Activated CD8-positive, alpha-beta memory T cell treated with anti-CD3 and anti-CD28 coated beads for 48 hours (primary cell): ENCODE data around the gene NHP2.

Experiments used
- DNase-seq, 3 experiments: peaks; one replicate each; pipeline ENCODE4 v3.0.0-alpha.2; 2020; ENCODE audit warnings: low read depth in 2 of 3, low spot score in 2 of 3

NHP2 gene

DNA sequence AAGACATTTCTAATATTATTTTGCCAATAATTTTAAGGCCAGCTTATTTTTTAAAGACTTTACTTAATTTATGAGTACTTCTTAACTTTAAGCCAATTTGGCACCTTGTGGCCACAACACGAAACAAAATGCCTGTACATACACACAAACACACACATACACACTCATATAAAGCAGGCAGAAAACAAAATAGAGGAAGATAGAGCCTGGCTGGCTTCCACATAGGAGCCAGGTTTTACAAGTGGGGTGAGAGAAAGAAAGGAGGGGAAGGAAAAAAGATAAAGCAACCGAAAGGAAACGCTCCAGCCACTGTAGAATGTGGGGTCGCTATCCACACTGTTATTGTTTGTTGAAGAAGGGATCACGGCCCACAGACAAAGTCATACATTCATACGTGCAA is 23.1 kb upstream of the NHP2 start:
- DNase-seq = no peak

DNA sequence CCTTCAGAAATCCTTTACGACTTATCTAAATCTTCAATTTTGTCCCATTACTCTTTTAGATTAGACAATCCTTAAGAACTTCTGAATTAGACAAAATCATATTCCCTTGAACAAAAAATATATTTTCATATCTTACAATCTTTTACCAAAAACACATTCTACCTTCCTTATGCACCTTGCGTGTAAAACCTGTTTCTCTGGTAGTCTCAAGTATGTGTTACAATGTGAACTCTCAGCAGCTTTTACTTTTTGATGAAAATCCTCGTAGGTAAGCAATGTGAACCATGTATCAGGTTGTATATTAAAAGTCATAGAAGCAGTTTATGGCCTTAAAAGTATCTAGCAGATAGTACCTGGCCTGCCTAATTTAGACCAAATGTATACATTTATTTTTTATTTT is 20.8 kb upstream of the NHP2 start:
- no peak for DNase-seq

DNA sequence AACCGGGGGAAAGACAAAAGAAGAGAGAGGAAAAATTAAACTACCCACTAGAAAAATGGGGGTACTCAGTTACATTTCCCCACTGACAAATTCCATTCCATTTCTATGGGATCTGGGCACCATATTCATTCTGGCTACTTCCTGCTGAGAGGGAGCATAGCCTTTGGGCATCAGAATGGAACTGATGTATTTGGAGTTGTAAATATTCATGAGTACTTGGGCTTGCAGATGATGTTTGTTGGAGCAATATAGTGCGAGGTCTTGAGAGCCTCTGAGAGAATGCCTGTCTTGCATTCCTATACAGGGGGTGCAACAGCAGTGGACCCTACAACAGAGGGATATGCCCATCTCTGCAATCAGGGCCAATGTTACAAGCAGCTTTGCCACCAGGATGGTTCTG is 16.8 kb upstream of the NHP2 start:
- no peak for DNase-seq

DNA sequence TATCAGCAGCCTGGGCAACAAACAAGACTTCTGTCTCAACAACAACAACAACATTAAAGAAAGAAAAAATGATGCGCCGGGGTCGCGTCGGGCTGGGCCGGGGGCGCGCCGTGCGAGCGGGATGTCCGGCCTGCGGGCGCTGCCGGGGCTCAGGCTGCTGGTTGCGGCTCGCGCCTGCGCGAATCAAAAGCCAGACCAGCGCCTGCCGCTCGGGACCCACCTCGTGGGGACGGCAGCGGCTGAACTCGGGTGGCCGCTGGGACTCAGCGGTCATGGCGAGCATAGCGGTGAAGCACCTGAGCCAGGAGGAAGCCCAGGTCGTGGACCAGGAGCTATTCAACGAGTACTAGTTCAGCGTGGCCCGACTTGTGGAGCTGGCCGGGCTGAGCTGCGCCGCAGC is 11.9 kb upstream of the NHP2 start:
- no peak for DNase-seq

DNA sequence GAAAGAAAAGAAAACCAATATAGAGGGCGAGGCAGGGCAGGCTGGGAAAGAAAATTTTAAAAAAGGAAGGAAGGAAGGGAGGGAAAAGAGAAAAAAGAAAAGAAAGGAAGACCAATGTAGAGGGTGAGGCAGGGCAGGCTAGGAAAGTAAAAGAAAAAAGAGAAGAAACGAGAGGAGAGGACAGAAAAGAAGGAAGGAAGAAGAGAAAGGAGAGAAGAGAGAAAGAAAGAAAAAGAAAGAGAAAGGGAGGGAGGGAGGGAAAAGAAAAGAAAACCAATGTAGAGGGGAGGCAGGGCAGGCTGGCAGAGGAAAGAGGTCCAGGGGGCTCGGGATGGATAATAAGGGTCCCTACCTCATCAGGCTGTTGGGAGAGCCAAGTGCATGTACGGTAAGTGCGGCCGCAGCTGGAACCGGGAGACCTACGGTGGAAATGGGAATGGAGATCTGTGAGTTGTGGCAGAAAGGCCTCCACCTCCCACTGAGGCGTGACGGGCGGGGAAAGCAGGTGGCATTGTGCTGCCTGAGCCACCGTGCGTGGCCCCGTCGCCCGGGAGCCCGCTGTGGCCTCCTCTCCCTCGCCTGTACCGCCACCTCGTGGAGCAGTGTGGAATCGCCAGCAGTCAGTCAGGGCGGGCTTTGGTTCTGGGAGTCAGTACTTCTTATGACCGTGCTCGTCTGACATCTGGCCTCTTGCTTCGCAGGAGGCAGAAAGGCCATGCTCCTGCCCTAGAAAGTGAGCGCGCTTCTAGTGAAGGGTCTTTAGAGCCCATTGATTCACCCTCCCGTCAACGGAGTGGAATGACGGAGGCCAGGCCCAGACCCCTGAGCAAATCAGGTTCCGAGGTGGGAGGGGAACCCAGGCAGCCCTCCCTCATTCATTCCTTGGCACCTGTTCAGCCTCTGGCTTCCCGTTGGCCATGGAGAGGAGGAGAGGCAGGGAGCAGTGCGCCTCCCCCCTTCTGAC is 10.4 kb upstream of the NHP2 start:
- DNase-seq = peak; percentile 81 to 99 (median 97)

DNA sequence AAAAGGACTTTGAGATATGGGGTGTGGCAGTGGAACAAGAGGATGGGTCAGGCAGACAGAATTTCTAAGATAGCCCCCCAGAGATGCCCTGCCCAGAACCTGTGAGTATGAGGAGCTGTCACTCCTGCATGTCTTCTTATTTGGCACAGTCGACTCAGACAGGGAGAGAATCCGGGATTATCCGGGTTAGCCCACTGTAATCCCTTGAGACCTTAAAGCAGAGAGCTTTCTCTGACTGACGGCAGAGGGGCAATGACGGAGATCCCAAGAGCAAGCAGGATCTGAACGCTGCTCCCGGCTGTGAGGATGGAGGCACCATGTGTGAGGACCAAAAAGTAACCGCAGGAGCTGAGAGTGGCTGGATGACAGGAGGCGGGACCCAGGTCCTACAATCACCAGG is 8.8 kb upstream of the NHP2 start:
- DNase-seq = no peak

DNA sequence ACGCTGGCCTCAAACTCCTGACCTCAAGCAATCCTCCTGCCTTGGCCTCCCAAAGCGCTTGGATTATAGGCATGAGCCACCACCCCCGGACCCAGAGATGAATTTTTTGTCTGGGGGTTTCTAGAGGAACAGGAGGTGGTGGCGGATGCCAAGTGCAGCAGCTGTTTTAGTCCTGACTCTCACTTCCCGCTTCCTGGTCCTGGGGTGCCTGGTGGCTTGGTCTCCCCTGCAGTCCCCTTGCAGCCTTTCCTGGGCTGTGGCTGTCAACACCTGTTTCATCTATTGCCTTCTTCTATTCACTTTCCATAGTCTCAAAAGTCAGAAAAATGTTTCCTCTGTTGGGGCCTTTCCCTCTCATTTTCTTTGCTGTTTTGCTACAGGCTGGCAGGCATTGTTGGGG is 6.5 kb upstream of the NHP2 start:
- DNase-seq = no peak

DNA sequence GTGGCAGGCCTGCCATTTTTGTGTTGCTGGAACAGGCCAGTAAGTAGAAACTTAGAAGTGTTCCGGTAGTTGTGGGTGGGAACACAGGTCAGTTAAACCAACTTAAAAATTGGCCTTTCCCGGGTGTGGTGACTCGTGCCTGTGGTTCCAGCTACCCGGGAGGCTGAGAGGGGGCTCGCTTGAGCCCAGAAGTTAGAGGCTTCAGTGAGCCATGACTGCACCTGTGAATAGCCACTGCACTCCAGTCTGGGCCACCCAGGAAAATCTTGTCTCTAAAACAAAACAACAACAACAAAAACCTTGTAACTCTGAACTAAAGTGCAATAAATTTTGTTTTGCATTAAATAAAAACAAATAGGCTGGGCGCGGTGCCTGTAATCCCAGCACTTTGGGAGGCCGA is 1.4 kb upstream of the NHP2 start:
- no peak for DNase-seq

DNA sequence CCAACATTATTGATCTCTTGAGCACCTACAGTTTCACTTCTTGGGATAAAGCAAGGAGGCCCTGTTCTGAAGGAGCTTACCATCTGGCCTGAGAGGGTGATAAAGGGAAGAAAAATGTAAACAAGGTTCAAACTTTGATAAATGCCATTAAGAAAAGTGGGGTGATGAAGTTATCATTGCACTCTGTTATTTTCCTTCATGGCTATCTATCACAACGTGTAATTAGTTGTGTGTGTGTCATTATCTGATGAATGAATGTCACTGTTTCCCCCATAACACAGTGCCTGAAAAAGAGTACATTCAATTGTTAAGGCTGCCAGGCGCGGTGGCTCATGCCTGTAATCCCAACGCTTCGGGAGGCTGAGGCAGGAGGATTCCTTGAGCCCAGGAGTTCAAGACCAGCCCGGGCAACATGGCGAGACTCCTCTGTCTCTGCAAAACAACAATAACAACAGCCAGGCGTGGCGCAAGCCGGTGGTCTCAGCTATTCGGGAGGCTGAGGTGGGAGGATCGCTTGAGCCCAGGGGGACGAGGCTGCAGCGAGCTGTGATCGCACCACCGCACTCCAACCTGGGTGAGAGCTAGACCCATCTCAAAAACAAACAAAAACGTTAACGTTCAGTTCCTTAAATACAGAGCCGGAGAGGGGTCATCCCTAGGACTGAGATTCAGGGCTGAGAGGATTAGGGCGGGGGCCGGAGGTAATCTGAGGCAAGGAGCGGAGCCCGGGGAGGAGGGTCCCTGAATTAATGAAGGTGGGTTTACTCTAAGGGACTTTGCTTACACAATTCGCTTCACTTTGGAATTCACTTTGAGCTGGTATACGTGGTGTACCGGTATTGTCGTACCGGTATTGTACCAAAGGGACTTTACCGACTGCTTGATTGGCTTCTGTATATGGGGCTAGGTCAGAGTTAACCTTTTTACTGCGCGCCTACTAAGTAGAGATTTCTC is 917 bp downstream of the NHP2 start:
- no peak for DNase-seq

DNA sequence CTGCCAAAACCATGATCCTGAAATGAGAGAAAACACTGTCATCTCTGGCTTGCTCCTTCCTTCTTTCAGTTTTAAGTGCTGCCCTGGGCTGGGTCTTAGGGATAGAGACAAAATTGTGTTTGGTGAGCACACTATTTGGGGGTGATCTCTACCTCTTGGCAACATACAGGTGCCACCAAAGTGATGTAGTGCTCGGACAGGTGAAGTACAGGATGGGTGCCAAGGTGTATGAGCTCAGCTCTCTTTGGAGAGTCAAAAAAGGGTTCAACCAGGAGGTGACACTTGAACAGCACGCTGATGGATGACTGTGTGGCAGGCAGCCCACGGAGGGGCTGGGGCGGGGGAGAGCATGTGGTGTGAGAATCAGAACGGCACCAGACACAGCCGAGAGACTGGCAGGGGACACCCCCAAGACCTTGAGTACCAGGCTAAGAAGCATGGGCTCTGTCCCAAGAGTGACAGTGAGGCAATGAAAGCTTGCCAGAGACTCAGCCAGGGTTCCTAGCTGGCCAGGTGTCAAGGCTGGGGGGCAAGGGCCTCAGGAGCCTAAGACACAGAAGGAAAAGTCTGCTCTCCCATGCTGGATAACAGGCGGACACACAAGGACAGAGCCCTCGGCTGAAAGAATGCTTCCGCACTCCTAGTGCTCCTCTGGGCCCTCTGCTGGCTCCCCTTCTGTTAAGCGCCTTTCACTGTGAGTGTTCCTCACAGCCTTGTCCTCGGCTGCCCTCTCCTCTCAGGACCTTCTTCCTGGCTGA is 2.5 kb downstream of the NHP2 start:
- DNase-seq = no peak

DNA sequence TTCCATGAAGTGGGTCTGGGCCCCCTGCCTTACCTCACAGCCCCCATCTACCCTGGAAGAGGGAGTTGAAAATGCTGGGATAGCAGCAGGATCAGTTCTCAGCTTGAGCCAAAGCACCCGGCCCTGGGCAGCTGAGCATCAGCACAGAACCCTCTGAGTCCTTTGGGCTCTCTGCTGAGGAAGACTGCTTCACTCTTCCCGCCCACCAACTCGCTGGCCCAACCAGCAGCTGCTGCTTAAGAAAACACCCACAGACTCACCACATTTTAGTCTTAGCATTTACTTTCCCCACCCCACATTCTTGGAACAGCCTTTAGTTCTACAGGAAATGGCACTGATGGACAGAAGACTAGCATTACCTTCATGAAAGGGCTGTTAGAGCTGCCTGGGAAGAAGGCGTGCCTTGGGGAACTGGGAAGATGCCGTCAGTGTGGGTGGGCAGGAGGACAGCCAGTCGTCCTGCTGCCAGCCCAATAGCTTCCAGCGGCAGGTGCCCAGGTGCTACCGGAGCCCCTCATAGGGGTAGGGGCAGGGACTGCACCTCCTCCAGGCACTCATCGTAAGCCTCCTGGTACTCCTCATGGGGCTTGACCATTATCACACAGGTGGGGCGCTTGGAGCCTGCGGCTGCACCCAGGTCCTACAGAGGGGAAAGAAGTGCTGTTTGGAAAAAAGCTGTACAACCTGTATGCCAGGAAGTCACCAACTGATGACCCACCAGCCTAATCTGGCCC is 4.3 kb downstream of the NHP2 start:
- no peak for DNase-seq

DNA sequence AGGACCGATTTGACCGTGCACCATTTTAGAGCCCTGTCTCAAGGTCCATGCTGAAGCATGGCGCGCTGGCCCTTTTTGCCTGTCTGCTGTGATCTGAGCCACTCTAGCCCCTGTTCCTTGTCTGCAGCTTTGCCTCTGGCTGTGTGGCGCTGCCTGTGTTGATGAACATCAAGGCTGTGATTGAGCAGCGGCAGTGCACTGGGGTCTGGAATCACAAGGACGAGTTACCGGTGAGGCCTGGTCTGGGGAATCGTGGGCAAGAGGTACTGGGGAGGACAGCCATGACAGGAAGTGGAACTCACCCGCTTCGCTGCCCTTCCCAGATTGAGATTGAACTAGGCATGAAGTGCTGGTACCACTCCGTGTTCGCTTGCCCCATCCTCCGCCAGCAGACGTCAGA is 6.3 kb downstream of the NHP2 start:
- no peak for DNase-seq

DNA sequence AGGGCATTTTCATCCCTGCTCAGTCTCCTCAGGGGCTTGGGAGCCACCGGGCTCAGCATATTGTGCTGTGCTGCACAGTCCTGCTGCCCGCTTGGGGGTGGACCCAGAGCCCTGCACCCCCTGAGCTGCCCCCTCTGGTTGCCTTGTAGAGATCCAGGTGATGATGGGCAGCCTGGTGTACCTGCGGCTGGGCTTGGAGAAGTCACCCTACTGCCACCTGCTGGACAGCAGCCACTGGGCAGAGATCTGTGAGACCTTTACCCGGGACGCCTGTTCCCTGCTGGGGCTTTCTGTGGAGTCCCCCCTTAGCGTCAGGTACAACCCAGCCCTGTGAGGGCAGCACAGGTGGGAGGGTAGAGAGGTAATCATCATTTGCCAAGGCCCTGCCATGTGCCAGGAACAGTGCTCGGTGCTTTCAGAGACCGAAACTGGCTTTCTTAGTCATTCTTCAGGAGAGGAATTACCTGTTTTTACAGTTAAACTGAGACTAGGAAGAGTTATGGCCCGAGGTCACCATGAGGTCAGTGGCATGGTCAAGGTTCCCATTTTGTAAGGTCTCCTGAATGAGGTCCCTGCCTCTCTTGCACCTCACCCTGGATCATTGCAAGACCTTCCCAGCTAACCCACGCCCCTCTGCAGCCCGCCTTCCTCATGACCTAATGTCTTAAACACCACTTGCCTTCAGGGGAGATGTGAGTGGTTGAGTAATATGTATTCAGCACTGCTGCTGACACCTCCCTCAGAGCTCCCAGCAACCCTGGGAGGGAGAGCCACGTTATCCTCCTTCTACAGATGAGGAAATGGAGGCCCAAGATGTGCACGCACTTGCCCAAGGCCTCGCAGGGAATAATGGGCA is 7.5 kb downstream of the NHP2 start:
- peak; percentile 24 to 40 (median 35) for DNase-seq

DNA sequence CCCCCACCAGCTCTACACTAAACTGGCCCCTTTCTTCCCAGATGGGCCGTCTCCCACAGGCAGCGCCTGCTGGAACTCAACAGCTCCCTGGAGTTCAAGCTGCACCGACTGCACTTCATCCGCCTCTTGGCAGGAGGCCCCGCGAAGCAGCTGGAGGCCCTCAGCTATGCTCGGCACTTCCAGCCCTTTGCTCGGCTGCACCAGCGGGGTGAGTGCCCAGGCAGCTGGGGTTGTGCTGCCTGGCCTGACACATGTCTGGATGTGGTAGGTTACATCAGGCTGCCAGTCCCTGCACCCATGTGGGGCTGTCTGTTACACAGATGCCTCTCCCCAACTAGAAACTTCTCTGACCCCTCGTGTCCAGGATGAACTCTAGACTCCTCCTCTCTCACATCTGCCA is 9.8 kb downstream of the NHP2 start:
- no peak for DNase-seq

DNA sequence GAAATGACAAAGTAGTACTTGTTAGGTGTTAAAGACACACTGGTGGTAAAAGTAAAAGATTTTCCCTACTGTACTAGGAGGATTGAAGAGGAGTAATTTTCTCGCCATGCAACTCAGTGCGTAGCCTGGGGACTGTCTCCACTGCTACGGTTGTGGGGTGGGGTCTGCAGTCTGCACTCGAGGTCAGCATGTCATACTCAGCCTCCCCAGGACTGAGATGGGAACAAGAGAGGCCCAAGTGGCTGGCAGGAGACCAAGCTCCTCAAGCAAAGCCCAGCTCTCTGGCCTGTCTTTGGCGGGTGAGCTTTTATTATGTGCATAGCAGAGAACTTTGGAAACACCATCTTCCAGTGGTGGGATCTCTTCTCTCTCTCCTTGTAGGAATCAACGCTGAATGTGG is 10.4 kb downstream of the NHP2 start:
- no peak for DNase-seq

DNA sequence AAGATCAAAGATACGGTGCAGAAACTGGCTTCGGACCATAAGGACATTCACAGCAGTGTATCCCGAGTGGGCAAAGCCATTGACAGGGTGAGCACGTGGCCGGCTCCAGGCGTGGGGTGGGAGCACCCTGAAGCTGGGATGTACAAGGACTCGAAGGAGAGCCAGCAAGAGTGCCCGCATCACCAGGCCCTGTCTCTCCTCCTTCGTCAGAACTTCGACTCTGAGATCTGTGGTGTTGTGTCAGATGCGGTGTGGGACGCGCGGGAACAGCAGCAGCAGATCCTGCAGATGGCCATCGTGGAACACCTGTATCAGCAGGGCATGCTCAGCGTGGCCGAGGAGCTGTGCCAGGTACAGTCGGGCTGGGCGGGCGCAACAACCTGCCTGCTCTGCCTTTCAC is 11.0 kb downstream of the NHP2 start:
- DNase-seq = no peak

DNA sequence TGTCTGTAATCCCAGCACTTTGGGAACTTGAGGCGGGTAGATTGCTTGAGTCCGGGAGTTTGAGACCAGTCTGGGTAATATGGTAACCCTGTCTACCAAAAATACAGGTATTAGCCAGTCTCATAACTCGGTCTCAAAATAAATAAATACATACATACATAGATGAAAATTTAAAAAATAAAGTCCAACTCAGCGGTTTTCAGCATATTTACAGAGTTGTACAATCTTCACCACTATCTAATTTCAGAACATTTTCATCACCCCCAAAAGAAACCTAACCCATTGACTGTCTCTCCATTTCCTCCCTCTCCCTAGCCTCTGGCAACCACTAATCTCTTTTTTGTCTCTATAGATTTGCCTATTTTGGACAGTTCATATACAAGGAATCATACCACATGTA is 12.1 kb downstream of the NHP2 start:
- no peak for DNase-seq

DNA sequence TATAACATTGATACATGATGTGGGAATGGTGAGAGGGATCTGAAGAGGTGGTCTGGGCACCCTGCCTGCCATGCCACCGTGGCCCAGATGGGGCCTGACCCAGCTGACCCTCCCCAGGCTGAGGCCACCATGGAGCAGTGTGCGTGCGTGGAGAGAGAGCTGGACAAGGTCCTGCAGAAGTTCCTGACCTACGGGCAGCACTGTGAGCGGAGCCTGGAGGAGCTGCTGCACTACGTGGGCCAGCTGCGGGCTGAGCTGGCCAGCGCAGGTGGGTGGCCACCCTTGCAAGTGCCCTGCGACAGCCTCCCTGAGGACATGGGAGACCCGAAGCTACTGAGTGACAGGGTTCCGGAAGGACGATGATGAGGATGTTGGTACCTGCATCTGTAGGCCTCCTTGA is 15.7 kb downstream of the NHP2 start:
- no peak for DNase-seq

DNA sequence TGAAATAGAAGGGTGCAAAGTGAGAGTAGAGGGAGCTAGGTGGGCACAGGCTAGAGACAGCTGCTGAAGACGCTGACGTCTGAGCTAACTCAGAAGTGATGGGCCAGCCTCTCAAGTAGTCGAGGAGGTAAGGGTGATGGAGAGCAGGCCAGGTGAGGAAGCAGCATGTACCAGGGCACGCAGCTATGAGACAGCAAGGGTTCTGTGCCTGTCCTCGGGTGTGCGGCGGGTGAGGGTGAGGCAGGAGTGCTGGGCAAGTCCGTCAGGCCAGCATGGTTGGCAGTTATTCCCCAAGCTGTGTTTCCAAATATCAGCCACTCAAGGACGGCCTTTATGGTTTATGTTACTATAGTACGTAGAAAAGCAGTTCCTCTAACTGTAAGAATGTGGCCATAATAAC is 16.7 kb downstream of the NHP2 start:
- no peak for DNase-seq
